GM18505 (cell line): ENCODE results near the gene LRRC7.

Experiments
- ATAC-seq: cut with Tn5 transposase; IDR thresholded peaks from one replicate; pipeline ENCODE4 v1.9.1; 2021; ENCODE audit not compliant: unreplicated experiment
- POLR2A ChIP-seq: IDR thresholded peaks from 4 replicates; pipeline ENCODE4 v1.6.1; 2011; ENCODE audit warnings: borderline replicate concordance; ENCODE audit not compliant: insufficient read depth, insufficient read length; ENCODE audit errors: extremely low read depth

The LRRC7 gene

DNA sequence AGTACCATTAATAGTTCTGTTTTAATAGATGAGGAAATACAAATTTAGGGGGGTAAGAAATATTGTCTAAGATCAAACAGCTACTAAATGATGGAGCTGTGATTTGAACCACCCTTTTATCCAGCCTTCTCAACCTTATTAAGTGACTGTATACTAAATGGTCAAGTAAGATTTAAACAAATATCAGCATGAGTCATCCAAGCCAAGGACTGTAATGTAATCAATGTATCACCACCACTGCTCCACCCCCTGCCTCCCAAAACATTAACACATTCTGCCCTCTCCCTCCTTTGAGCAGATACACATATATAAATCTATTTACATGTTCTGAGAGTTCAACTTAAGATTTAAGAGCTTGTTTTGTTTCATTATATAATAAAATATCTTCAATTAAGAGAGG is 578.8 kb downstream of the LRRC7 start:
- ATAC-seq, result no peak
- no peak for TF ChIP-seq POLR2A

GRCh38 chr1:70150444-70150843 is 582.7 kb downstream of the LRRC7 start:
- TF ChIP-seq POLR2A, result no peak
- ATAC-seq, result no peak

- no peak for ATAC-seq
- TF ChIP-seq POLR2A, result no peak
These were observed 586.0 kb downstream of the LRRC7 start for GRCh38 chr1:70153739-70154138.

DNA sequence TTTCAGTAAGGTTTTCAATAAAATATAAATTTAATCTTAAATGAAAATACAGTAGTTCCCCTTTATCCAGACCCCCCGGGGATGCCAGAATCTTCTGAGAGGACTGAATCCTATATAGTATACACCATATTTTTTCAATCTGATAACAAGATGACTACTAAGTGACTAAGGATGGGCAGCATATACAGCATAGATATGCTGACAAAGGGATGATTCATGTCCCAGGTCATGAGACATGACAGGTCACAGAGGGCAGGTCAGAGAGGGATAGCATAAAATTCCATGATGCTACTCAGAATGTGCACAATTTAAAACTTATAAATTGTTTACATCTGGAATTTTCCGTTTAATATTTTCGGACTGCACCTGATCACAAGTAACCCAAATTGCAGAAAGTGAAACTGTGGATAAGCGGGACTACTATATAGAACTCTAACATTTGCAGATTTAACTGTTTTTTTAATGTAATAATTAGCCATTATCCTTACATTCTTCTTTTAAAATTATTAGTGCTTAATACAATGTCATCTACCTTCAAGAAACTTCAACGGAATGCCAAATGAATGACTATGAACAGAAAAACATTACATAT is 588.9 kb downstream of the LRRC7 start:
- no peak for ATAC-seq

DNA sequence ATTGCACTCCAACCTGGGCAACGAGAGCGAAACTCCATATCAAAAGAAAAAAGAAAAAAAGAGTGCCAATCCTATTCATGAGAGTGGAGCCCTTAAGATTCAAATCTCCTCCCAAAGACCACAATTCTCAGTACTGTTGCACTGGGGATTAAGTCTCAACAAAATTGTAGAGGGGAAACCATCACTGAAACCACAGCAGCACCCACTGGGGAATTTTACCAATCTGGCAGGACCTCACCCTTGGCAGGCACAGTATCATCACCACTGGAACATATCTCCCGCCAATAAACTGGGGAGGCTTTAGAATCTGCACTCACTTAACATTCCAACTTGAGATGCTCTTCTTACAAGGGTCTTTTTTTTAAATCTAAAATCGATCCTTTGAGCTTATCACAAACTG is 596.6 kb downstream of the LRRC7 start:
- ATAC-seq, result no peak
- no peak for TF ChIP-seq POLR2A

More for the DNA sequence above, 588.9 kb downstream of the LRRC7 start:
- no peak for TF ChIP-seq POLR2A

GRCh38 chr1:70168283-70168682 is 600.6 kb downstream of the LRRC7 start:
- ATAC-seq, result no peak
- no peak for TF ChIP-seq POLR2A

DNA sequence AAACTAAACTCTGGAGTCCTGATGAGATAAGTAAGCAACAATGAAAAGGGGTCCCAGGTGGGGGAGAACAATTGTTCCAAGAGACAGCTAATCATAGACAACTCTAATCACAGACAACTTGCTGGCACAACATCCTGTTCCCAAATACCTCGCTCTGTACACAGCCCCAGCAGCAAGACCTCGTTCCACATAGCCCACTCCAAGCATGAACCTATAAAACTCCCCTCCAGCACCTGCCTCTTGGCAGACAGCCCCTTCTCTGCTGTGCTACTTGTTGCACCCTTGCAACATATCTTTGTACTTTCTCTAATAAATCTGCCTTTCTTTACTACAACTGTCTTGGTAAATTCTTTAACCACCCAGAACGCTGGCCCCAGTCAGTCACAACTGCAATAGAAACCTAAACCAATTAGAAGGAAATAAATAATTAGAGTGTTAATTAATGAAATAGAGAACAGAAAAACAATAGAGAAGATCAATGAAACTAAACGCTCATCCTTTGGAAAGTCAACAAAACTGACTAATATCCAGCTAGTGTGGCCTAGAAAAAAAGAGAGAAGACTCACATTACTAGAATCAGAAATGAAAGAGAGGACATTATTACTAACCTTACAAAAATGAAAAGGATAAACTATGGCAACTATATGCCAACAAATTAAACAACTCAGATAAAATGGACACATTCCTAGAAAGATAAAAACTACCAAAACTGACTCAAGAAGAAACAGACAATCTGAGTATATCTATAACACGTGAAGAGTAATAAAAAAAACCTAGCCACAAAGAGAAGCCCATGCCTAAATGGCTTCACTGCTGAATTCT is 601.5 kb downstream of the LRRC7 start:
- ATAC-seq, result no peak
- no peak for TF ChIP-seq POLR2A

DNA sequence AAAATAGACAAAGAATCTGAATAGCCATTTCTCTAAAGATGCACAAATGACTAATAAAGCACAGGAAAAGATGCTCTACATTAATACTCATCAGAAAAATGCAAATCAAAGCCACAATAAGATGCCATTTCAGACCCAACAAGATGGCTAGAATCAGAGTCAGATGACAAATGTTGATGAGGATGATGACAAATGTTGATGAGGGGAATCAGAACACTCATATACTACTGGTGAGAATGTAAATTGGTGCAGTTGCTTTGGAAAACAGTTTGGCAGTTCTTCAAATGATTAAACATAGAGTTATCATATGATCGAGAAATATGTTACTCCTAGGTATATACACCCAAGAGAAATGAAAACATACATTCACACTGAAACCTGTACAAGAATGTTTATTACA is 603.8 kb downstream of the LRRC7 start:
- no peak for TF ChIP-seq POLR2A
- no peak for ATAC-seq
